HepG2 (cell line): Measurements from ENCODE around the gene ACBD5. TPM values are rescaled to one million over a fixed set of nuclear protein-coding genes. Genes with fewer than 3 reads are reported as not detected.

Source experiments
- ATAC-seq: fragments of 200-7000 bp; cut with Tn5 transposase; 3 replicates; pipeline ENCODE4 v1.9.1; 2020; ENCODE audit warnings: mild to moderate bottlenecking, moderate library complexity
- BruUV-seq: library from RNA; stranded (reverse); fragments of 400-500 nt; replicated peaks from 2 replicates; lab custom pipeline; 2021; lab: Mats Ljungman, UMichigan
- CTCF ChIA-PET: fragments of 300-600 bp; formaldehyde crosslinking; extraction: SDS; loops from one replicate; lab custom pipeline; 2021; ENCODE audit warnings: low total read pairs, inconsistent platforms, low intra/inter-chr PET ratio; lab: Yijun Ruan, JAX
- POLR2A ChIA-PET: fragments of 350-600 bp; sonication (Branson Sonifier 250); formaldehyde crosslinking; loops from one replicate; lab custom pipeline; 2020; ENCODE audit warnings: antibody characterized with exemption, inconsistent platforms; lab: Yijun Ruan, JAX
- DNase-seq: peaks from one replicate; pipeline ENCODE4 v3.0.0-alpha.2; 2015; ENCODE audit warnings: low spot score
- FAIRE-seq: peaks from 3 replicates; lab custom pipeline; 2011; peaks lifted over from hg19 to GRCh38; lab: Jason Lieb, UNC
- H2AFZ ChIP-seq: one replicate; pipeline ENCODE4 v1.6.1; 2011; ENCODE audit warnings: low read length, inconsistent platforms
- H3K27ac ChIP-seq: fragments of 300-600 bp; 3 replicates; pipeline ENCODE4 v1.8.0; 2011; ENCODE audit warnings: mixed run types, mild to moderate bottlenecking, mixed read lengths, low read length, inconsistent platforms; ENCODE audit not compliant: insufficient read depth; ENCODE audit errors: extremely low read length
- H3K27me3 ChIP-seq, 2 experiments: fragments of 200-600 bp in 1 of 2; 2 replicates in 1 of 2; 3 replicates in 1 of 2; pipeline versions ENCODE4 v1.6.0 to v1.8.0; 2011; ENCODE audit warnings: low read length in 2 of 2, mild to moderate bottlenecking in 2 of 2, moderate library complexity in 2 of 2, inconsistent platforms in 1 of 2; ENCODE audit not compliant: insufficient read depth in 2 of 2, control insufficient read depth in 1 of 2
- H3K36me3 ChIP-seq, 2 experiments: fragments of 200-600 bp in 1 of 2; replicated peaks in 1 of 2; 2 replicates in 1 of 2; 3 replicates in 1 of 2; pipeline versions ENCODE4 v1.5.1 to v1.8.0; 2011; ENCODE audit warnings: low read length in 2 of 2, inconsistent platforms in 1 of 2; ENCODE audit not compliant: insufficient read depth in 2 of 2, control insufficient read depth in 1 of 2
- H3K4me1 ChIP-seq: 2 replicates; pipeline ENCODE4 v1.5.1; 2012; ENCODE audit warnings: low read length, inconsistent platforms; ENCODE audit not compliant: insufficient read depth
- H3K4me2 ChIP-seq: 2 replicates; pipeline ENCODE4 v1.6.0; 2011; ENCODE audit warnings: low read depth, low read length, inconsistent platforms
- H3K4me3 ChIP-seq, 3 experiments: fragments of 200-600 bp in 1 of 3; sonication (generic), shearing (Covaris generic) in 1 of 3; replicated peaks in 1 of 3; 2 replicates each; pipeline ENCODE4 v1.5.1; 2011 to 2016; ENCODE audit warnings: low read length in 3 of 3, inconsistent platforms in 2 of 3, low read depth in 2 of 3, mild to moderate bottlenecking in 2 of 3, control low read depth in 1 of 3, mixed read lengths in 1 of 3; ENCODE audit not compliant: insufficient read depth in 1 of 3
- H3K79me2 ChIP-seq: one replicate; pipeline ENCODE4 v1.6.1; 2011; ENCODE audit warnings: low read length, inconsistent platforms; ENCODE audit not compliant: insufficient read depth
- H3K9ac ChIP-seq: 2 replicates; pipeline ENCODE4 v1.6.0; 2011; ENCODE audit warnings: mild to moderate bottlenecking, low read depth, low read length, inconsistent platforms; ENCODE audit not compliant: insufficient read depth
- H3K9me3 ChIP-seq: 2 replicates; pipeline ENCODE4 v1.5.1; 2012; ENCODE audit warnings: mild to moderate bottlenecking, low read length
- H4K20me1 ChIP-seq: 2 replicates; pipeline ENCODE4 v1.6.0; 2011; ENCODE audit warnings: inconsistent platforms, mild to moderate bottlenecking, low read length, moderate library complexity; ENCODE audit not compliant: insufficient read depth
- DNMT3B ChIP-seq: conservative IDR thresholded peaks from 2 replicates; pipeline ENCODE4 v1.6.1; 2016; ENCODE audit warnings: missing biosample characterization, control low read depth
- GZF1 ChIP-seq: sonication (generic); formaldehyde crosslinking; IDR thresholded peaks from 2 replicates; pipeline ENCODE4 v1.5.1; 2020; ENCODE audit warnings: mild to moderate bottlenecking, missing genetic modification reagents
- IKZF1 ChIP-seq: fragments of 450-650 bp; IDR thresholded peaks from 2 replicates; pipeline ENCODE4 v1.7.1; 2016
- NR2F6 ChIP-seq, 2 experiments: IDR thresholded peaks; 2 replicates each; pipeline ENCODE4 v1.6.1; 2016; ENCODE audit warnings: antibody characterized with exemption in 1 of 2, mild to moderate bottlenecking in 1 of 2
- RBFOX2 ChIP-seq: fragments of 200-400 bp; formaldehyde crosslinking; IDR thresholded peaks from 2 replicates; pipeline ENCODE4 v1.6.1; 2017; ENCODE audit warnings: low read depth, mild to moderate bottlenecking, low read length
- SAFB2 ChIP-seq: sonication (generic); formaldehyde crosslinking; IDR thresholded peaks from 2 replicates; pipeline ENCODE4 v1.5.1; 2020; ENCODE audit warnings: missing genetic modification reagents, low read depth, mild to moderate bottlenecking, borderline replicate concordance
- SALL1 ChIP-seq: sonication (generic); formaldehyde crosslinking; IDR thresholded peaks from 2 replicates; pipeline ENCODE4 v1.8.0; 2022; ENCODE audit warnings: mild to moderate bottlenecking, missing genetic modification reagents
- SRSF4 ChIP-seq: fragments of 200-400 bp; formaldehyde crosslinking; IDR thresholded peaks from one replicate; pipeline ENCODE4 v1.6.1; 2018; ENCODE audit warnings: mild to moderate bottlenecking, low read depth, low read length, moderate library complexity; ENCODE audit not compliant: poor library complexity, severe bottlenecking
- ZC3H4 ChIP-seq: sonication (generic); formaldehyde crosslinking; IDR thresholded peaks from 2 replicates; pipeline ENCODE4 v1.4.0; 2020; ENCODE audit warnings: missing genetic modification reagents, borderline replicate concordance
- ZNF12 ChIP-seq: sonication (generic); formaldehyde crosslinking; IDR thresholded peaks from 2 replicates; pipeline ENCODE4 v1.5.0; 2020; ENCODE audit warnings: missing genetic modification reagents
- ZNF546 ChIP-seq: sonication (generic); formaldehyde crosslinking; conservative IDR thresholded peaks from 2 replicates; pipeline ENCODE4 v1.8.1; 2023; ENCODE audit warnings: mild to moderate bottlenecking, missing genetic modification reagents
- ZNF567 ChIP-seq: sonication (generic); formaldehyde crosslinking; IDR thresholded peaks from 2 replicates; pipeline ENCODE4 v1.8.1; 2023; ENCODE audit warnings: mild to moderate bottlenecking, missing genetic modification reagents, borderline replicate concordance
- WGBS: methylation state at CpG from one replicate; pipeline ENCODE4 v1.1.6; 2017; ENCODE audit warnings: low lambda C conversion rate; 5-methylcytosine and 5-hydroxymethylcytosine counted together
- in situ Hi-C: cut with HindIII; loops from 2 replicates; pipeline ENCODE4 v1.10.0; 2017; ENCODE audit warnings: low pct_unique_long_range_greater_than_20kb; ENCODE audit not compliant: extremely low pct_ligation_motif_present
- intact Hi-C: fragments of 100-400 bp; cut with micrococcal nuclease; formaldehyde crosslinking; loops from one replicate; pipeline ENCODE4 v1.10.0; 2022; ENCODE audit not compliant: unreplicated experiment
- polyA plus RNA-seq, 8 experiments: library from polyadenylated mRNA; depleted of rRNA in 3 of 8; stranded (reverse) in 7 of 8; unstranded in 1 of 8; fragments of >200 nt; fragmentation: Illumina TruSeq in 4 of 8; extraction: Trizol in 4 of 8; gene quantifications; 2 replicates each; pipeline versions ENCODE4 v1.2.1 to v1.2.3, GENCODE V29; 2011 to 2016; ENCODE audit warnings: low read depth in 4 of 8, missing spikeins in 1 of 8, mixed read lengths in 1 of 8; ENCODE audit not compliant: insufficient read depth in 1 of 8
- total RNA-seq, 5 experiments: library from RNA; depleted of rRNA; stranded (reverse); fragments of >200 nt; fragmentation: Illumina TruSeq; extraction: Trizol; gene quantifications; 2 replicates each; pipeline ENCODE4 v1.2.3, GENCODE V29; 2016; ENCODE audit warnings: low read depth in 1 of 5
- TF ChIP-seq, protein P1 (sequence below): sonication (generic); formaldehyde crosslinking; IDR thresholded peaks from 2 replicates; pipeline ENCODE4 v1.4.0; 2020; ENCODE audit warnings: mild to moderate bottlenecking, missing genetic modification reagents
- TF ChIP-seq, protein P2 (sequence below): sonication (generic); formaldehyde crosslinking; IDR thresholded peaks from 2 replicates; pipeline ENCODE4 v1.4.0; 2020; ENCODE audit warnings: missing genetic modification reagents
- TF ChIP-seq, protein P3 (sequence below): sonication (generic); formaldehyde crosslinking; IDR thresholded peaks from 2 replicates; pipeline ENCODE4 v1.8.0; 2022; ENCODE audit warnings: mild to moderate bottlenecking, missing genetic modification reagents, borderline replicate concordance
- TF ChIP-seq, protein P4 (sequence below): sonication (generic); formaldehyde crosslinking; IDR thresholded peaks from 2 replicates; pipeline ENCODE4 v1.5.0; 2020; ENCODE audit warnings: missing genetic modification reagents, mild to moderate bottlenecking, borderline replicate concordance
- TF ChIP-seq, protein P5 (sequence below): sonication (generic); formaldehyde crosslinking; IDR thresholded peaks from 2 replicates; pipeline ENCODE4 v1.4.0; 2020; ENCODE audit warnings: missing genetic modification reagents

The ACBD5 gene
- total and polyA plus RNA-seq, 2 of the 13 experiments (the other 11 are each of a cell fraction or from before 2014, with no cell fraction given): 10.3 to 14.8 TPM

DNA sequence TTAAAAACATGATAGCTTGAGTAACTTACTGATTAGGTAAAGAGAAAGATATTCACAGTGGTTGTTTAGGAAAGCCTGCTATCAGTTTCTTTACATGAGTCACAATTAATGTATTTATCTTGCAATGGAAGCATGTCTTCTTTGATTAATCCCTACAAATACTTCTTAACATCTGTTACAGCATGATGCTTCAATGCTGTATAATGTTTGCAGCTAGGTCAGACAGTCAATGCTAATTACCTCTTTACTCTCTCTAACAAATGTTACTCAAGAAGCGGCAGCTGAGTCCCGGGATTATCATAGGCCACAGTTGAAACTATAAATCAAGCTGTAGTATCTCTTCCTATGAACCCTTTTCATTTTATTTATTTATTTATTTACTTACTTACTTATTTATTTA lies 33.2 kb downstream of the ACBD5 start:
- Histone ChIP-seq H3K27me3 (no peaks in the 10 kb centered on the region), H3K79me2 (no peaks in the 10 kb centered on the region), H3K9me3 (no peaks in the 10 kb centered on the region), H3K4me1 (no peaks in the 10 kb centered on the region), H3K4me3 (no peak overlapping the region), H3K9ac (no peak overlapping the region), H2AFZ (no peak overlapping the region), H3K27ac (no peak overlapping the region), H3K36me3 (peaks cover 14 to 56% of the 10 kb centered on the region in 2 experiments; a peak in 4 of 5 replicates), H3K4me2 (no peak overlapping the region), H4K20me1 (no peaks in the 10 kb centered on the region)
- ChIA-PET CTCF (no interaction called here), POLR2A (no interaction called here)
- in situ Hi-C loops (no loop called here), intact Hi-C loops (no loop called here)
- no peak for FAIRE-seq
- BruUV-seq: no TSS peak
- no peak for ATAC-seq
- no peak for DNase-seq
- WGBS: 92% methylated on average over 2 of the region's 2 CpGs
- TF ChIP-seq SRSF4: no peak
- TF ChIP-seq, protein P1, sequence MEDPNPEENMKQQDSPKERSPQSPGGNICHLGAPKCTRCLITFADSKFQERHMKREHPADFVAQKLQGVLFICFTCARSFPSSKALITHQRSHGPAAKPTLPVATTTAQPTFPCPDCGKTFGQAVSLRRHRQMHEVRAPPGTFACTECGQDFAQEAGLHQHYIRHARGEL (CRISPR knock-in tag): no peak
- TF ChIP-seq IKZF1: no peak
- TF ChIP-seq RBFOX2: no peak
- no peak for TF ChIP-seq ZNF546 (CRISPR knock-in tag)
- TF ChIP-seq, protein P2, sequence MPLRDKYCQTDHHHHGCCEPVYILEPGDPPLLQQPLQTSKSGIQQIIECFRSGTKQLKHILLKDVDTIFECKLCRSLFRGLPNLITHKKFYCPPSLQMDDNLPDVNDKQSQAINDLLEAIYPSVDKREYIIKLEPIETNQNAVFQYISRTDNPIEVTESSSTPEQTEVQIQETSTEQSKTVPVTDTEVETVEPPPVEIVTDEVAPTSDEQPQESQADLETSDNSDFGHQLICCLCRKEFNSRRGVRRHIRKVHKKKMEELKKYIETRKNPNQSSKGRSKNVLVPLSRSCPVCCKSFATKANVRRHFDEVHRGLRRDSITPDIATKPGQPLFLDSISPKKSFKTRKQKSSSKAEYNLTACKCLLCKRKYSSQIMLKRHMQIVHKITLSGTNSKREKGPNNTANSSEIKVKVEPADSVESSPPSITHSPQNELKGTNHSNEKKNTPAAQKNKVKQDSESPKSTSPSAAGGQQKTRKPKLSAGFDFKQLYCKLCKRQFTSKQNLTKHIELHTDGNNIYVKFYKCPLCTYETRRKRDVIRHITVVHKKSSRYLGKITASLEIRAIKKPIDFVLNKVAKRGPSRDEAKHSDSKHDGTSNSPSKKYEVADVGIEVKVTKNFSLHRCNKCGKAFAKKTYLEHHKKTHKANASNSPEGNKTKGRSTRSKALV (CRISPR knock-in tag): no peak
- TF ChIP-seq NR2F6 (IDR thresholded peaks at IDR 0.05): no peak
- TF ChIP-seq NR2F6 (CRISPR knock-in tag; IDR thresholded peaks at IDR 0.05): no peak
- no peak for TF ChIP-seq DNMT3B
- no peak for TF ChIP-seq SALL1 (CRISPR knock-in tag)
- TF ChIP-seq, protein P3, sequence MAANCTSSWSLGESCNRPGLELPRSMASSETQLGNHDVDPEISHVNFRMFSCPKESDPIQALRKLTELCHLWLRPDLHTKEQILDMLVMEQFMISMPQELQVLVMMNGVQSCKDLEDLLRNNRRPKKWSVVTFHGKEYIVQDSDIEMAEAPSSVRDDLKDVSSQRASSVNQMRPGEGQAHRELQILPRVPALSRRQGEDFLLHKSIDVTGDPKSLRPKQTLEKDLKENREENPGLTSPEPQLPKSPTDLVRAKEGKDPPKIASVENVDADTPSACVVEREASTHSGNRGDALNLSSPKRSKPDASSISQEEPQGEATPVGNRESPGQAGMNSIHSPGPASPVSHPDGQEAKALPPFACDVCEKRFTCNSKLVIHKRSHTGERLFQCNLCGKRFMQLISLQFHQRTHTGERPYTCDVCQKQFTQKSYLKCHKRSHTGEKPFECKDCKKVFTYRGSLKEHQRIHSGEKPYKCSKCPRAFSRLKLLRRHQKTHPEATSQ (CRISPR knock-in tag): no peak
- TF ChIP-seq, protein P4, sequence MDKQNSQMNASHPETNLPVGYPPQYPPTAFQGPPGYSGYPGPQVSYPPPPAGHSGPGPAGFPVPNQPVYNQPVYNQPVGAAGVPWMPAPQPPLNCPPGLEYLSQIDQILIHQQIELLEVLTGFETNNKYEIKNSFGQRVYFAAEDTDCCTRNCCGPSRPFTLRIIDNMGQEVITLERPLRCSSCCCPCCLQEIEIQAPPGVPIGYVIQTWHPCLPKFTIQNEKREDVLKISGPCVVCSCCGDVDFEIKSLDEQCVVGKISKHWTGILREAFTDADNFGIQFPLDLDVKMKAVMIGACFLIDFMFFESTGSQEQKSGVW (CRISPR knock-in tag): no peak
- no peak for TF ChIP-seq SAFB2
- no peak for TF ChIP-seq ZNF567
- TF ChIP-seq GZF1 (CRISPR knock-in tag): no peak
- TF ChIP-seq, protein P5, sequence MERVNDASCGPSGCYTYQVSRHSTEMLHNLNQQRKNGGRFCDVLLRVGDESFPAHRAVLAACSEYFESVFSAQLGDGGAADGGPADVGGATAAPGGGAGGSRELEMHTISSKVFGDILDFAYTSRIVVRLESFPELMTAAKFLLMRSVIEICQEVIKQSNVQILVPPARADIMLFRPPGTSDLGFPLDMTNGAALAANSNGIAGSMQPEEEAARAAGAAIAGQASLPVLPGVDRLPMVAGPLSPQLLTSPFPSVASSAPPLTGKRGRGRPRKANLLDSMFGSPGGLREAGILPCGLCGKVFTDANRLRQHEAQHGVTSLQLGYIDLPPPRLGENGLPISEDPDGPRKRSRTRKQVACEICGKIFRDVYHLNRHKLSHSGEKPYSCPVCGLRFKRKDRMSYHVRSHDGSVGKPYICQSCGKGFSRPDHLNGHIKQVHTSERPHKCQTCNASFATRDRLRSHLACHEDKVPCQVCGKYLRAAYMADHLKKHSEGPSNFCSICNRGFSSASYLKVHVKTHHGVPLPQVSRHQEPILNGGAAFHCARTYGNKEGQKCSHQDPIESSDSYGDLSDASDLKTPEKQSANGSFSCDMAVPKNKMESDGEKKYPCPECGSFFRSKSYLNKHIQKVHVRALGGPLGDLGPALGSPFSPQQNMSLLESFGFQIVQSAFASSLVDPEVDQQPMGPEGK (CRISPR knock-in tag): no peak
- TF ChIP-seq ZC3H4 (CRISPR knock-in tag): no peak
- TF ChIP-seq ZNF12 (CRISPR knock-in tag): no peak
